Stimulated activated CD4-positive, alpha-beta T cell treated with anti-CD3 and anti-CD28 coated beads, Interleukin-2, amount 100 ng/mL, for 48 hours (primary cell): Measurements from ENCODE around the gene ATG9A.
"Not testable (repeated sequence)": the region's sequence is repeated elsewhere in the genome, so short reads cannot be mapped to it uniquely, and the experiment has no call there.

ENCODE experiments used
- DNase-seq, 2 donors: peaks; one replicate each; pipeline ENCODE4 v3.0.0-alpha.2; 2020

Gene ATG9A

DNA sequence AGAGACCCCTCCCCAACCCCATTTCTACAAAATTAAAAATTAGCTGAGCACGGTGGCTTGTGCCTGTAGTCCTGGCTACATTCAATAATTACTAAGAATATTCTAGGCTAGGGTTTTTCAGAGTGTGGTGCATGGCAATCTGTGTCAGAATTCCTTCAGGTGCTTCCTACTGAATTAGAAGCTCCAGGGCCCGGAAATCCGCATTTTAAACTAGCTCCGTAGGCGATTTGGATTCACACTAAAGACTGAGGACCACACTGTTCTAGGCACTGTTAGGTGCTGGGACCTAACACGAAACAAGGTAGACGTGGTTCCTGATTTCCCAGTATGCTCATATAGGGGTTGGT, 23.5 kb downstream of the ATG9A start:
- no peak for DNase-seq

DNA sequence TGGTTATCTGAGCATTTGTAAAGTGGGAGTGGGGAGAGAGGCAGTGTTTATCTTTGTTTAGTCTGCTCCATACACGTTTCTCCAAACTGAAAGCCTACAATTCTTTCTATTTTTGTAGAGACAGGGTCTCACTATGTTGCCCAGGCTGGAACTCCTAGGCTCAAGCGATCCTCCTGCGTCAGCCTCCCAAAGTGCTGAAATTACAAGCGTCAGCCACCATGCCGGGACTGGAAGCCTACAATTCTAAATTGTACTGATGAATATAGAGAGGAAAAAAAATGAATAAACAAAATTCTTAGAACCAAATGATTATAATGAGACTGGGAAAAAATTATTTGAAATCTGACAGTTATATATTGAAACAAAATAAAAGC, 24.3 kb downstream of the ATG9A start:
- DNase-seq: no peak

DNA sequence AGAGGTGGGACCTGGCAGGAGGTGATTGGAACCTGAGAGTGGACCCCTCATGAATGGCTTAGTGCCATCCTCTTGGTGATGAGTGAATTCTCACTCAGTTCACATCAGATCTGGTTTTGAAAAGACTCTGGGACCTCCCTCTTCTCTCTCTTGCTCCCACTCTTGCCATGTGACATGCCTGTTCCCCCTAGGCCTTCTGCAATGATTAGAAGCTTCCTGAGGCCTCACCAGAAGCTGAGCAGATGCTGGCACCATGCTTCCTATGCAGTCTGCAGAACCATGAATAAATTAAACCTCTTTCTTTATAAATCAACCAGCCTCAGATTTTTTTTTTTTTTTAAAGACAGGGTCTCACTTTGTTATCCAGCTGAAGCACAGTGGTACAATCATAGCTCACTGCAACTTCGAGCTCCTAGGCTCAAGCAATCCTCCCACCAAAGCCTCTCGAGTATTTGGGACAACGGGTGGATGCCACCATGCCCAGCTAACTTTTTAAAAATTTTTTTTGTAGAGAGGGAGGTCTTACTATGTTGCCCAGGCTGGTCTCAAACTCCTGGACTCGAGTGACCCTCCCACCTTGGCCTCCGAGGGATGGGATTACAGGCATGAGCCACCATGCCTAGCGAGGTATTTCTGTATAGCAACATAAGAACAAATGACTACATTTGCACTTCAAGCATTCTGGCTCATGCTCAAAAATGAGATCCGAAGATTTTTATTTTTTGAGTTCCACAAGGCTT, 24.8 kb downstream of the ATG9A start:
- DNase-seq: no peak

DNA sequence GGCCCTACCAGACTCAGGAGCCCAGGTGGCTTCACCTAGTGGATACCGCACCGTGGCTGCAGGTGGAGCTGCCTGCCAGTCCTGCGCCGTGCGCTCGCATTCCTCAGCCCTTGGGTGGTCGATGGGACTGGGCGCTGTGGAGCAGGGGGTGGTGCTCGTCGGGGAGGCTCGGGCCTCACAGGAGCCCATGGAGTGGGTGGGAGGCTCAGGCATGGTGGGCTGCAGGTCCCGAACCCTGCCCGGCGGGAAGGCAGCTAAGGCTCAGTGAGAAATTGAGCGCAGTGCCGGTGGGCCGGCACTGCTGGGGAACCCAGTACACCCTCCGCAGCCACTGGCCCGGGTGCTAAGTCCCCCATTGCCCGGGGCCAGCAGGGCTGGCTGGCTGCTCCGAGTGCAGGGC, 28.1 kb downstream of the ATG9A start:
- not testable (repeated sequence) for DNase-seq

DNA sequence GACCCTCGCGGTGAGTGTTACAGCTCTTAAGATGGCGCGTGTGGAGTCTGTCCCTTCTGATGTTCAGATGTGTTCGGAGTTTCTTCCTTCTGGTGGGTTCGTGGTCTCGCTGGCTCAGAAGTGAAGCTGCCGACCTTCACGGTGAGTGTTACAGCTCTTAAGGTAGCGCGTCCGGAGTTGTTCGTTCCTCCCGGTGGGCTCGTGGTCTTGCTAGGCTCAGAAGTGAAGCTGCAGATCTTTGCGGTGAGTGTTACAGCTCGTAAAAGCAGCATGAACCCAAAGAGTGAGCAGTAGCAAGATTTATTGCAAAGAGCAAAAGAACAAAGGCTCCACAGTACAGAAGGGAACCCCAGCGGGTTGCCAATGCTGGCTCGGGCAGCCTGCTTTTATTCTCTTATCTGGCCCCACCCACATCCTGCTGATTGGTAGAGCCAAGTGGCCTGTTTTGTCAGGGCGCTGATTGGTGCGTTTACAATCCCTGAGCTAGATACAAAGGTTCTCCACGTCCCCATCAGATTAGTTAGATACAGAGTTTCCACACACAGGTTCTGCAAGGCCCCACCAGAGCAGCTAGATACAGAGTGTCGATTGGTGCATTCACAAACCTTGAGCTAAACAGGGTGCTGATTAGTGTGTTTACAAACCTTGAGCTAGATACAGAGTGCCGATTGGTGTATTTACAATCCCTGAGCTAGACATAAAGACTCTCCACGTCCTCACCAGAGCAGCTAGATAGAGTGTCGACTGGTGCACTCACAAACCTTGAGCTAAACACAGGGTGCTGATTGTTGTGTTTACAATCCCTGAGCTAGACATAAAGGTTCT, 28.7 kb downstream of the ATG9A start:
- not testable (repeated sequence) for DNase-seq

DNA sequence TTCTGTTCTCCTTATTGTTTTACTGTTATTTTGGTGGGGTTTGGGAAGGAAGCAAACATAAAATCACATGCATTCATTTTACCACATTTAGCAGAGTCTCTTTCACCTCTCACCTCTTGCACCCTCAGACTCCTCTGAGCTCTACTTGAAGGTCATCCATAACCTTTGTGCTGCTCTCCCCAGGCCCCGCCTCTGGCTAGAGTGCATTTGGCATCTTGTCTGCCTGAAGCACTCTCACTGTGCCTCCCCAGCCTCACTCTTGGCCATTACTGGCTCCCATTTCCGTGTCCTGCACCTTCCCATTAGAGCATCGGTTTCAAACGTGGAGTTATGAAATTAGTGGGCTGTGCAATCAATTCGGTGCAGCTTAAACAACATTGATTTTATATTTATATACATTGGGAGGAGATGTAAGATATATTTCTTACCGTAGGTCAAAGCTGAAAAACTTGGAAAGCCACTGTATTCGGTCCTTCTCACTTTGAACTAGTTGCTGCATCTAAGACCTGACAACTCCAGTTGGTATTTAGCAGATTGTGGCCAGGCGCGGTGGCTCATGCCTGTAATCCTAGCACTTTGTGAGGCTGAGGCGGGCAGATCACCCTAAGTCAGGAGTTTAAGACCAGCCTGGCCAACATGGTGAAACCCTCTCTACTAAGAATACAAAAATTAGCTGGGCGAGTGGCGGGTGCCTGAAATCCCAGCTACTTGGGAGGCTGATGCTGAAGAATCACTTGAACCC, 29.8 kb downstream of the ATG9A start:
- no peak for DNase-seq

DNA sequence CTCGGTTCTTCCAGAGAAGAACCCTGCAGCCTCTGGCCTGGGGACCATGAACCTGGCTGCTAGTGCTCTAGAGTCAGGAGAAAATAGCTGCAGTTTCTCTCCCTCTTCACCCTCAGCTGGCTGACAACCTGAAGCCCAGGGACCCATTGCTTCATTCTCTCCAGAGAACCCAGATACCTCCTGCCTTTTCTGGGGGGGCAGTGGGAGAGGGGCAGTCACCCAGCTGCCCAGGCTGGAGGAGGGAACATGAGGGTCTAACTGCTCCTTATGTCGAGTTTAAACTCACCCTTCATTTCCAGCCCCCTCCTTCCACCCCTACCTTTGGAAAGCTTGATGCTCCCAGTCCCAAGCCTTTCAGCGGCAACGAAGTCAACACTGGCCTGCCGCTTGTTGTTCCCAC, 30.5 kb downstream of the ATG9A start:
- no peak for DNase-seq

DNA sequence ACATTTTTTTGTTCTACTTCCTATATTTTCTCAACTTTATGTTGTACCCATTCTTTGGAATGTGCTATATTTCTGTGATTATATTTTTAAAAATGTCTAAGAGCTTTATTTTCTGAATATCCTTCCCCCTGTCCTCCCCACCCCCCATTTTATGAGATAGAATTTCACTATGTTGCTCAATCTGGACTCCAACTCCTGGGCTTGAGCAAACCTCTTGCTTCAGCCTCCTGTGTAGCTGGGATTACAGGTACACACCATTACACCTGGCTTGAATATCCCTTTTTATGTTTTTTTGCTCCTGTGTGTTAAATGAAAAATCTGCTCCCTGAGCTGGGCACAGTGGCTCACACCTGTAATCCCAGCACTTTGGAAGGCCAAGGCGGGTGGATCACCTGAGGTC, 32.0 kb downstream of the ATG9A start:
- no peak for DNase-seq

DNA sequence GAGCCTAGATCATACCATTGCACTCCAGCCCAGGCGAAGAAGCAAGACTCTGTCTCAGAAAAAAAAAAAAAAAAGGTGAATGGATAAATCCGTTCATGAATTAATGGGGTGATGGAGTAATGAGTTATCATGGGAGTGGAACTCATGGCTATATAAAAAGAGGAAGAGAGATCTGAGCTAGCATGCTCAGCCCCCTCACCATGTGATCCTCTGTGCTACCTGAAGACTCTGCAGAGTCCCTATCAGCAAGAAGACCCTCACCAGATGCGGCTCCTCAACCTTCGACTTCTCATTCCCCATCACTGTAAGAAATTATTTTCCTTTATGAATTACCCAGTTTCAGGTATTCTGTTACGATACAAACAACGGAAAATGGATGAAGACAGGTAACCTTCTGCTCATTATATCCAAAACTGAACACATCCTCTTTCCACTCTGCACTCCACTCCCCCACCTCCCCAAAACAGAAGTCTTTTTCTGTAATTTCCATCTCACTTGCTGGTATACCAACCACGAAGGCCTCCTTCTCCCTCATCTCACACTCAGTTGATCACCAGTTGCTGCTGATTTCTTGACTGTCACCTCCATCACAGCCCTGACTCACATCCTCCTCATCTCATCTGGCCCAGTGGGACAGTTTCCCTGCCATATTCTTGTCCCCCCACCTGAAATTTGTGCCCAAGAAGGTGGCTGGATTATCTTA, 42.5 kb downstream of the ATG9A start:
- no peak for DNase-seq

DNA sequence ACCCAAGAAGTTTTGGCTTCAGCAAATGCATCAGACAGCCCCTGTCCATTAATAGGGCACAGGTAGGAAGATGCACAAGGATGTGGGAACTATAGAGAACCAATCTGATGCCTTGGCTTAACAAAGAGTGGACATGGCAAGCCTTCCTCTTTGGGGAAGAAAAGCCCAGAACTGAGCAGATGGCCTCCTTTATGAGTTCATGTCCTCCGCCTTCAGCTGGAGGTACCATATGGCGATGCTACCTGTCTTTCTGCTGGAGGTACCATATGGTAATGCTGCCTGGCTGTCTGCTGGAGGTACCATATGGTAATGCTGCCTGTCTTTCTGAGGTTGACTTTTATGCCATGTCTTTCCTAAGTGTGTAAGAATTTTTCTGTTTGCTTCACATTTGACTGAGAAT, 45.3 kb downstream of the ATG9A start:
- no peak for DNase-seq

DNA sequence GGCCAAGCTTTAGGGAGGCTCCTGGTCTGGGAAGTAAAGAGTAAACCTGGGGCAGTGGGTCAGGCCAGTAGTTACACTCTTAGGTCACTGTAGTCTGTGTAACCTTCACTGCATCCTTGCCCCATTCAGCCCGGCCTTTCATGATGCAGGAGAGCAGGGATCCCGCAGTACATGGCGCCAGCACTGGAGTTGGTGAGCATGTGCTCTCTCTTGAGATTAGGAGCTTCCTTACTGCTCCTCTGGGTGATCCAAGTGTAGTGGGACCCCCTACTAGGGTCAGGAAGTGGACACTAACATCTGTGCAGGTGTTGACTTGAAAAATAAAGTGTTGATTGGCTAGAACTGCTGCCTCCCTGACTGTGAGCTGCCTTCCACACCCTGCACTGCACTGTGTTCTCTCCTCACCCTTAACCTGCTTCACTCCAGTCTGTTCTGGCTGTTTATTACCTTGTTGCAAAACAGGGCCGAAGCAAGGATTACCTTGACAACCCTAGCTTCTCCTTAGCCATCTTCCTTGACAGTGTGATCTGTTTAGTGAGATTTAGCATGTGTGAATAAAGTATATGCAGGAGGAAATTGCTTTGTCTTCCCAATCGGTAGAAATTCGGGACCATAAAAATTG, 46.2 kb downstream of the ATG9A start:
- no peak for DNase-seq

DNA sequence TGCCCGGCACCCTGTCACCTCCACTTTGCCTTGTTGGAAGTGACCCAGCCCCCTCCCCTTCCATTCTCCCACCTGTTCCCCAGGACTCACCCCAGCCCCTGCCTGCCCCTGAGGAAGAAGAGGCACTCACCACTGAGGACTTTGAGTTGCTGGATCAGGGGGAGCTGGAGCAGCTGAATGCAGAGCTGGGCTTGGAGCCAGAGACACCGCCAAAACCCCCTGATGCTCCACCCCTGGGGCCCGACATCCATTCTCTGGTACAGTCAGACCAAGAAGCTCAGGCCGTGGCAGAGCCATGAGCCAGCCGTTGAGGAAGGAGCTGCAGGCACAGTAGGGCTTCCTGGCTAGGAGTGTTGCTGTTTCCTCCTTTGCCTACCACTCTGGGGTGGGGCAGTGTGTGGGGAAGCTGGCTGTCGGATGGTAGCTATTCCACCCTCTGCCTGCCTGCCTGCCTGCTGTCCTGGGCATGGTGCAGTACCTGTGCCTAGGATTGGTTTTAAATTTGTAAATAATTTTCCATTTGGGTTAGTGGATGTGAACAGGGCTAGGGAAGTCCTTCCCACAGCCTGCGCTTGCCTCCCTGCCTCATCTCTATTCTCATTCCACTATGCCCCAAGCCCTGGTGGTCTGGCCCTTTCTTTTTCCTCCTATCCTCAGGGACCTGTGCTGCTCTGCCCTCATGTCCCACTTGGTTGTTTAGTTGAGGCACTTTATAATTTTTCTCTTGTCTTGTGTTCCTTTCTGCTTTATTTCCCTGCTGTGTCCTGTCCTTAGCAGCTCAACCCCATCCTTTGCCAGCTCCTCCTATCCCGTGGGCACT, 46.9 kb downstream of the ATG9A start:
- no peak for DNase-seq

DNA sequence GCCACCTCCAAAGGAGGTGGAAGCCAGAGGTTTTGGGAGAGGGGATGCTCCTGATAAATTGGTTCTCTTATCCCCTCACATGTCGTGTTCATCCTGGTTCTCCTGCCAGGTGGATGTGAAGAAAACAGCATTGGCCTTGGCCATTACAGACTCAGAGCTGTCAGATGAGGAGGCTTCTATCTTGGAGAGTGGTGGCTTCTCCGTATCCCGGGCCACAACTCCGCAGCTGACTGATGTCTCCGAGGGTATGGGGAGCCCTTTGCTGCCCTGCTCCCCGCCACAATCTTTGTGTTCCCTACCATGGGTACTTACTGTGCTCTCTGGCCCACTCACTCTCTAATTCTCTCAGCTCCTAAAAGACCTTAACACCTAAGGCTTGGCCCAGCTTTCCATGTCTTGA, 47.9 kb downstream of the ATG9A start:
- DNase-seq: no peak

DNA sequence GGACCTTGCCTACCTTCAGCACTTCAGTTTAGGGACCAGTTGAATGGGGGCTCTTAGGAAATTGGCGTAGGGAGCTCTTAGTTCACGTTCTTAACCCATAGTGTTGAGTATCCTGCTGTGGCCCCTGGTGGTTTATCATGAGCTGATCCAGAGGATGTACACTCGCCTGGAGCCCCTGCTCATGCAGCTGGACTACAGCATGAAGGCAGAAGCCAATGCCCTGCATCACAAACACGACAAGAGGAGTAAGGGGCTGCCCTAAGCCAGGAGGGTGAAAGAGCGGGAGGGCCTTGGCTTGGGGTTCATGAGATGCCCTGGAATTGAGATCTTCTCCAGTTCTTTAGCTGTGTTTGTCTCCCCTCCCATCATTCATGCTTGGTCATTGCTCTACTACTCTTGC, 48.5 kb downstream of the ATG9A start:
- no peak for DNase-seq

DNA sequence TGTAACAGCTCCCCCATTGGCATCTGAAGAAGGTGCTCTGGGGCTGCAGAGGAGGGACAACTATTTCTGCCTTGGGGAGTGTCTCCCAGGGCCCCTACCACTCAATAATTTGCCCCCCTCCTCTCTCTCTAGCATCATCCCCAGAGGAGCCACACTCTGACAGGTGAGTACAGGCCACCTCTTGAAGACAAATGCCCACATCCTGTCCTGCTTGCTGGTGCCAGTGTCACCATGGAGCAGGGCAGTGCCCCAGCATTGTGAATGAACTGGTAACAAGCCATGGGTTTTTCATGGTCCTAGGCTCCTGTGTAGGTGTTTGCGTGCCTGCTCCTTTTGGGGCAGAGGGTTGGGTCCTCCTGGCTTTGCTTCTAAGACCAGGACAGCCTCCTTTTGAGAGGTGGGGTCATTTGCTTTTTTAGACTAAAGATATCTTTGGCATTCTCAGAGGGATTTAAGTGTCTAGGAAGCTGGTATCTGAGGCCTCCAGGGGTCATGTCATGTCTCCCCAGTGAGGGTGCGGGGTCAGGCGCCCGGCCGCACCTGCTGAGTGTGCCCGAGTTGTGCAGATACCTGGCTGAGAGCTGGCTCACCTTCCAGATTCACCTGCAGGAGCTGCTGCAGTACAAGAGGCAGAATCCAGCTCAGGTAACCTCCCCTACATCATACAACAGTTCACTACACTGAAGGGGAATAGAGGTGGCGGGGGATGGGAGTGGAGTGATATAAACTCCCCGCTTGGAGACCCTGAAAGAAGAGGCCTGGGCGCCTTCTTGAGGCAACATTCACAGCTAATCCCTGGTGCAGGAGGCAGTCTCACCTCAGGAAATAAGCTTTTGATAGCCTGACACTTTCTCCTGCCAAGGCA, 49.6 kb downstream of the ATG9A start:
- DNase-seq: no peak

DNA sequence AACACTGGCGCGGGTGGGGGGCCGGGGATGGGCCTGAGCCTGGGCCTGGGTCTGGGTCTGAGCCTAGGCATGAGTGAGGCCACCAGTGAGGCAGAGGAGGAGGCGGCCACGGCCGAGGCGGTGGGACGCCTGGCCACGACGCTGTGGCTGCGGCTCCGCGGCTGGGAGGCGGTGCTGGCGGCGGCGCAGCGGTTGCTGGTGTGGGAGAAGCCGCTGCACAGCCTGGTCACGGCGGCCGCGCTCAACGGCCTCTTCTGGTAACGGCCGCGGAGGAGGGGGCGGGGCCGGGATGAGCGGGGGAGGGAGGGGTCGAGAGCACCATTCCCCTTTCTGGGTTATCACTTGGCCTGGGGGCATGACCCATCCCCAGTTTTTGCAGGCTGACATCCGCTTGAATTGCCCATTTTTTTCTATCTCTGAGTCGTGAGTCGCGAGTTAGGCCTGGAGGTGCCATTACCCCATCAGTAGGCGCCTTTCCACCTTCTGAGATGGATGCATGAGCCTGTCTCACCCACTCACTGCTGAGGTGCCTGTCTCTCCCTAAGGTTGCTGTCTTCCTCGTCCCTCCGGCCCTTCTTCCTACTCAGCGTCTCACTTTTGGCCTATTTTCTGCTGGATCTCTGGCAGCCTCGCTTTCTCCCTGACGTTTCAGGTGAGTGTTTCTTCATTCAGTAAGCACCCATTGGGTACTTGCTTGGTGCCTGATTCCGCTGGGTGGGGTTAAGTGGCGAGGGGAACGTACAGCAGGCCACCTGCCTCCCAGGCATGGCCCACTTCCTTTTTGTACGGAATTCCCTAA, 50.9 kb downstream of the ATG9A start:
- peak in 1 of 2 donors; percentile 28 for DNase-seq

DNA sequence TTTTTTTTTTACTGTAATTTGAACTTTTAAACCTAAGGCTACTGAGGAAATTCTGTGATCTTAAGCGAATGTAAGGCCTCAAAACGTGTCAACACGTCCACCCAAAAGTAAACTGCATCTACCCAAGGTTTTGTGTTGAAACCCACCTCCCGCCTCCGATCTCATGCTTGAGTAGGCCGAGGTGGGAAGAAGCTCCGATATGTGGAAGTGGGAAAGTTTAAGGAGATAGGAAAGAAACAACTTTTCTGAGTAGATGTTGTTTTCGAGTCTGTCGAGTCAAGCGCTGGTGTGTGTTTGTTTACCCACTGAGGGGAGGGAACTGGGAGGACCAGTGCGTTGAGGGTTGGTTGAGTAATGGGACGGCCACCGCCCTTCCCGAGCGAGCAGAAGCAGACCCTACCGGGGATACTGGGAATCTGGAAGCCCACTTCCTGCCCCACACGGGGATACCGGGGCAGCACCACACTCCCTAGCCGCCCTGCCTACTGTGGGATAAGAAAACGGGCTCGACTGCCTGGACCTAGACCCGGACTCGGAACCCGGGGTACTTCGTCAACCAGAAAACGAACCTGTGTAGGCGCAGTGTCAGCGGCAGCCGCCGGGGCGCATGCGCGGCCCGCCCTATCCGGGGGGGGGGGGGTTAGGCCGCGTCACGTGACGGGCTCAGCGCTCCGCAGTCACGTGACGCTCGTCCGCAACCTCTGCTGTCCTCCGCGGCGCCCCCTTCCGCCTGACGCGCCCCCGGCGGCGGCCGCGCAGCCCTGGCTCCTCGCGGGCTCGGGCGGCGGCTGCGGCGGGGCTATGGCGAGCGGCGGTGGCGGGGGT, 51.7 kb downstream of the ATG9A start, which contains the start of gene RETREG2:
Gene RETREG2, plus strand, starts transcription at position 724 of the 825 bp plus-strand sequence. Its CDS starts 78 bp downstream, at position 802.
- DNase-seq: peak; percentile 59 to 71

DNA sequence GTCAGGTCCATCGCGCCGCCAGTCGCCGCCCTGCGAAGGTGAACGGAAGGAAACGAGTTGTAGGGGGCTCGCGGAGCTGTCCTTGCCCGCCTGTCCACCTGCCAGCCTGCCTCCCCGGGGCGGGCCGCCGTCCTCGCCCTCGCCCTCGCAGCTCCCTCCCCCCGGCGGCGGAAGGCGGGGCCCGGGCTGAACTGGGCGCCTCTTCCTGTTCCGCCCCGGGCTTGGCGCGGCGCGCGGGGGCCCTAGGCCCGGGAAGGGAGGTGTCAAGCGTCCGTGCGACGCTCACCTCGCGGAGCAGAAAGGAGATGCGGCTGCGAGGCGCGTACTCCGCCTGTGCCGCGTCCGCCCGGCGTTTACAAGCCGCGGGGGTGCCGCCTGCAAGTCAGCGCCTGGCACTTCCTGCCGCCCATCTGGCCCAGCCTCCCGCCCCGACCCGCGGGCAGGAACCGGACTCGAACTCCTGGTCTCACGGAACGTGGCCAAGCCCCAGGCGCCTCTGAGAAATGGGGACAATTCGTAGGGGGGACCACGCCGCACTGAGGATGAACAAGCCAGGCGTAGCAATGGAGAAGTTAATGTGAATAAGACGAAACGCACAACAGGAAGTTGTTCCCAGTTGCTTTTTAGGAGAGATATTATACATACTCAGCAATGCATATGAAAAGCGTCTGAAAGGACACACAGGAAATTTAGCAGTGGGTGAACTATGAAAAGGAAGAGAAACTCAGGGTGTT, 52.5 kb downstream of the ATG9A start, which contains the start of gene CNPPD1:
Gene CNPPD1, minus strand, starts transcription at position 108 of the 734 bp plus-strand sequence. Its CDS starts 97 bp downstream, at position 11.
- DNase-seq: peak; percentile 80 to 84
